GM19463 (cell line): ENCODE measurements around the gene CYB561D2.
A peak's percentile ranks its signal among the peaks of the same experiment; 100 is the strongest.

Source experiments
- ATAC-seq: cut with Tn5 transposase; IDR thresholded peaks from one replicate; pipeline ENCODE4 v1.9.1; 2021; ENCODE audit warnings: mild to moderate bottlenecking, moderate library complexity; ENCODE audit not compliant: unreplicated experiment

CYB561D2 gene

GRCh38 chr3:50358911-50359759 is 8.5 kb downstream of the CYB561D2 start, which contains the start of gene TMEM115:
TSS of gene TMEM115 (minus strand) at chr3:50359521. CDS start at chr3:50359063, 458 bp downstream.
- peak; percentile 100 for ATAC-seq

- ATAC-seq = no peak
These were observed 9.1 kb downstream of the CYB561D2 start for GRCh38 chr3:50359760-50360110.

GRCh38 chr3:50364573-50365079 is 14.0 kb downstream of the CYB561D2 start:
- ATAC-seq = no peak

- peak; percentile 89 for ATAC-seq
These were observed 14.6 kb downstream of the CYB561D2 start for GRCh38 chr3:50365080-50365841.

GRCh38 chr3:50365842-50366220 is 15.2 kb downstream of the CYB561D2 start:
- ATAC-seq = no peak

- no peak for ATAC-seq
These were observed 18.5 kb downstream of the CYB561D2 start for GRCh38 chr3:50369012-50369670.

- ATAC-seq = no peak
These were observed 19.9 kb downstream of the CYB561D2 start for GRCh38 chr3:50370594-50370993.

GRCh38 chr3:50371133-50371685 is 20.5 kb downstream of the CYB561D2 start:
- ATAC-seq = no peak

GRCh38 chr3:50372349-50372748 is 21.7 kb downstream of the CYB561D2 start:
- no peak for ATAC-seq

GRCh38 chr3:50373146-50374051 is 22.7 kb downstream of the CYB561D2 start:
- ATAC-seq = no peak

GRCh38 chr3:50374363-50375257 is 23.9 kb downstream of the CYB561D2 start:
- ATAC-seq = no peak

- ATAC-seq = no peak
These were observed 24.7 kb downstream of the CYB561D2 start for GRCh38 chr3:50375258-50375931.

- ATAC-seq = no peak
These were observed 27.4 kb downstream of the CYB561D2 start for GRCh38 chr3:50378024-50378423.

- no peak for ATAC-seq
These were observed 28.1 kb downstream of the CYB561D2 start for GRCh38 chr3:50378757-50379156.

- ATAC-seq = no peak
These were observed 29.9 kb downstream of the CYB561D2 start for GRCh38 chr3:50380405-50381085.

- no peak for ATAC-seq
These were observed 30.7 kb downstream of the CYB561D2 start for GRCh38 chr3:50381383-50381782.

GRCh38 chr3:50382722-50383121 is 32.1 kb downstream of the CYB561D2 start:
- ATAC-seq = no peak

GRCh38 chr3:50383750-50384149 is 33.1 kb downstream of the CYB561D2 start:
- ATAC-seq = no peak
